Activated CD4-positive, alpha-beta T cell treated with anti-CD3 and anti-CD28 coated beads, Interleukin-2, Interleukin-4, amounts not matched to agents 100 ng/mL and 50 ng/mL, durations not matched to agents 16 hours and 8 hours (primary cell): ENCODE data around the gene TLE4.

Experiments used
- DNase-seq: peaks from one replicate; pipeline ENCODE4 v3.0.0-alpha.2; 2020; ENCODE audit warnings: low spot score

Gene TLE4

GRCh38 chr9:79691496-79691895, 119.7 kb downstream of the TLE4 start:
- no peak for DNase-seq

GRCh38 chr9:79692857-79693571, 121.2 kb downstream of the TLE4 start:
- no peak for DNase-seq

GRCh38 chr9:79693750-79694149, 122.0 kb downstream of the TLE4 start:
- DNase-seq: no peak

- DNase-seq: no peak
These were observed 122.4 kb downstream of the TLE4 start for GRCh38 chr9:79694208-79694607.

GRCh38 chr9:79694676-79695400, 123.1 kb downstream of the TLE4 start:
- DNase-seq: no peak

GRCh38 chr9:79695531-79696175, 123.9 kb downstream of the TLE4 start:
- peak; percentile 11 for DNase-seq

GRCh38 chr9:79698967-79699366, 127.2 kb downstream of the TLE4 start:
- DNase-seq: no peak

GRCh38 chr9:79699479-79699878, 127.7 kb downstream of the TLE4 start:
- DNase-seq: no peak

- no peak for DNase-seq
These were observed 129.0 kb downstream of the TLE4 start for GRCh38 chr9:79700607-79701360.

- DNase-seq: no peak
These were observed 129.9 kb downstream of the TLE4 start for GRCh38 chr9:79701651-79702050.

- DNase-seq: no peak
These were observed 133.9 kb downstream of the TLE4 start for GRCh38 chr9:79705704-79706103.

GRCh38 chr9:79706512-79706911, 134.7 kb downstream of the TLE4 start:
- no peak for DNase-seq

- DNase-seq: no peak
These were observed 135.8 kb downstream of the TLE4 start for GRCh38 chr9:79707589-79707988.

- DNase-seq: no peak
These were observed 136.8 kb downstream of the TLE4 start for GRCh38 chr9:79708541-79708940.

- DNase-seq: no peak
These were observed 138.2 kb downstream of the TLE4 start for GRCh38 chr9:79709743-79710674.

GRCh38 chr9:79711874-79712273, 140.1 kb downstream of the TLE4 start:
- DNase-seq: no peak

- no peak for DNase-seq
These were observed 147.3 kb downstream of the TLE4 start for GRCh38 chr9:79719021-79719420.

- no peak for DNase-seq
These were observed 148.2 kb downstream of the TLE4 start for GRCh38 chr9:79719989-79720388.

- peak; percentile 51 for DNase-seq
These were observed 159.6 kb downstream of the TLE4 start for GRCh38 chr9:79731171-79731890.

- no peak for DNase-seq
These were observed 163.4 kb downstream of the TLE4 start for GRCh38 chr9:79735023-79735779.
